WERI-Rb-1 (cell line): Measurements from ENCODE around the gene PCDH19.

Source experiments
- DNase-seq: peaks from one replicate; pipeline ENCODE4 v3.0.0-alpha.2; 2020
- H3K27ac ChIP-seq: fragments of 250-450 bp; sonication (Bioruptor Pico); 2 replicates; pipeline ENCODE4 v1.5.1; 2020; ENCODE audit warnings: mild to moderate bottlenecking, moderate library complexity
- H3K27me3 ChIP-seq: fragments of 250-450 bp; sonication (Bioruptor Pico); 2 replicates; pipeline ENCODE4 v1.5.1; 2021; ENCODE audit warnings: mild to moderate bottlenecking, low read depth, moderate library complexity; ENCODE audit not compliant: insufficient read depth, severe bottlenecking
- H3K36me3 ChIP-seq: fragments of 250-450 bp; sonication (Bioruptor Pico); 2 replicates; pipeline ENCODE4 v1.5.1; 2020; ENCODE audit warnings: mild to moderate bottlenecking, moderate library complexity
- H3K4me3 ChIP-seq: 2 replicates; pipeline ENCODE4 v1.5.1; 2011; ENCODE audit warnings: low read depth, mild to moderate bottlenecking, control low read depth, low read length
- H3K9me3 ChIP-seq: fragments of 250-450 bp; sonication (Bioruptor Pico); 2 replicates; pipeline ENCODE4 v1.5.1; 2021; ENCODE audit warnings: mild to moderate bottlenecking, moderate library complexity; ENCODE audit not compliant: severe bottlenecking
- TF ChIP-seq, protein P1 (sequence below): IDR thresholded peaks from 2 replicates; pipeline ENCODE4 v1.5.1; 2011; ENCODE audit warnings: low read depth, mild to moderate bottlenecking, control low read depth, inconsistent platforms, low read length

PCDH19 gene

DNA sequence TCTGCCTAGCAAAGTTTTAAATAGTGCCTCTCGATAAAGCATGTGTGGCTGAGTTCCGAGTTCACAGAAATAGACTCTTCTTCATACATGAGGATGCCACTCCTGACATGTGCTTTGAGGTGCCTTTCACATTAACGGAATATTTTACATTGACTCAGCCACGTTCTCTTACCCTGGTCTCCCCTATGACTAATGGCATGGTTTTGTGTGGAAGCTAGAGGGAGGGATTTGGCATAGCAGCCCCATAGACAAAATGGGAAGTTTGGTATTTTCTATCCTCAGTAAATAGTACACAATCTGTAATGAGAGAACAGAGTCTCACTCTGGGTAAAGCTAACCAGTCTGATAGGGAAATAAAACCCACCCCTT lies 68.9 kb downstream of the PCDH19 start:
- H3K27ac ChIP-seq: no peak overlapping the region
- no peak for DNase-seq
- no peaks in the 10 kb centered on the region for H3K36me3 ChIP-seq
- H3K27me3 ChIP-seq: peaks cover 52% of the 10 kb centered on the region
- TF ChIP-seq, protein P1, sequence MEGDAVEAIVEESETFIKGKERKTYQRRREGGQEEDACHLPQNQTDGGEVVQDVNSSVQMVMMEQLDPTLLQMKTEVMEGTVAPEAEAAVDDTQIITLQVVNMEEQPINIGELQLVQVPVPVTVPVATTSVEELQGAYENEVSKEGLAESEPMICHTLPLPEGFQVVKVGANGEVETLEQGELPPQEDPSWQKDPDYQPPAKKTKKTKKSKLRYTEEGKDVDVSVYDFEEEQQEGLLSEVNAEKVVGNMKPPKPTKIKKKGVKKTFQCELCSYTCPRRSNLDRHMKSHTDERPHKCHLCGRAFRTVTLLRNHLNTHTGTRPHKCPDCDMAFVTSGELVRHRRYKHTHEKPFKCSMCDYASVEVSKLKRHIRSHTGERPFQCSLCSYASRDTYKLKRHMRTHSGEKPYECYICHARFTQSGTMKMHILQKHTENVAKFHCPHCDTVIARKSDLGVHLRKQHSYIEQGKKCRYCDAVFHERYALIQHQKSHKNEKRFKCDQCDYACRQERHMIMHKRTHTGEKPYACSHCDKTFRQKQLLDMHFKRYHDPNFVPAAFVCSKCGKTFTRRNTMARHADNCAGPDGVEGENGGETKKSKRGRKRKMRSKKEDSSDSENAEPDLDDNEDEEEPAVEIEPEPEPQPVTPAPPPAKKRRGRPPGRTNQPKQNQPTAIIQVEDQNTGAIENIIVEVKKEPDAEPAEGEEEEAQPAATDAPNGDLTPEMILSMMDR: no peak
- no peak overlapping the region for H3K4me3 ChIP-seq
- no peaks in the 10 kb centered on the region for H3K9me3 ChIP-seq

DNA sequence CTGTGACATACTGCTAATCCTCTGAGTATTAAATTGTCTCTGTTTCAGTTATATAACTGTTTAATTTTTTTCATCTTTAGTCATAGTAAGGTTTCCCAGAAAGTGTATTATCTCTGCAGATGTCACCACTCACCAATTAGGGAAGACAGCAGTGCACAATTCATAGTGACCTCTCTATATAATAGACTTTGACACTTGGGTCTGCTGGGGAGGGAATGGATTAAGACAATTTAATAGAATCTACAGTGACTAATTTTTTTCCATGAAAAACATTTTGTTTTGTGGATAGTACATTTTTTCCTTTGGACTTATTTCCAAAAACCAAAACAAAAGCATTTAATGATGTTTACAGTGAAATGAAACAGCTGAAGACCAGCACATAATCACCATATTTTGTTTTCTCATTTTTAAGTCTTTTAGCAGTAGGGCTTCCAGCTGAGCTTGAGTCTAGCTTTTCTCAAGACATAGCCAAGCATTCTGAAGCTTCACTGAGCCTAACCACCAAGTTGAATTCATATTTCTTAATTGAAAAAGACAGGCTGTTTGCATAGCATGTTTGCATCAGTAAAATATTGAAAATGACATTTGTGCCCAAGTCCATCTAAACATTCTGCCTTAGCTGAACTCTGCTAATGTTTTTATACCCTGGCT lies 69.5 kb downstream of the PCDH19 start:
- TF ChIP-seq, protein P1: no peak
- no peak overlapping the region for H3K4me3 ChIP-seq
- peaks cover 51% of the 10 kb centered on the region for H3K27me3 ChIP-seq
- no peak overlapping the region for H3K27ac ChIP-seq
- no peaks in the 10 kb centered on the region for H3K36me3 ChIP-seq
- DNase-seq: no peak
- no peaks in the 10 kb centered on the region for H3K9me3 ChIP-seq

DNA sequence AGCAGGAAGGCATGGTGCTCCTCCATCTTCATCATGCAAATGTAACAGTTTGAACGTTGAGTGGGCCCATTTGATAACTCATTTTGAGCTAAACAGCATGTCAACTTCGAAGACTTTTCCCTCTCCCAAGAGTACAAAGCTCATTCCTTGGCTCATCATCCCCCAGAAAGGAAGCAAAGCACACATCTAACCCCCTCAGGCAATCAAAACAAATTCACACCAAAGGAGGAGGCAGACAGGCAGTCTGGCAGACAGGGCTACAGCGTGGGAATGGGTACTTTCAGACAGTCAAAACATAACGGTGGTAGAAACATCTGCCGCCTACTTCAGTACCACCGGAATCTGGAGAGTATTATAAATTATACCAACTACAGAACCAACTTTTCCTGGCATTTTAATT lies 81.7 kb downstream of the PCDH19 start:
- no peak for DNase-seq
- Histone ChIP-seq H3K9me3 (no peaks in the 10 kb centered on the region), H3K4me3 (no peak overlapping the region), H3K27me3 (peaks cover 37% of the 10 kb centered on the region), H3K36me3 (no peaks in the 10 kb centered on the region), H3K27ac (no peak overlapping the region)
- TF ChIP-seq, protein P1: no peak

DNA sequence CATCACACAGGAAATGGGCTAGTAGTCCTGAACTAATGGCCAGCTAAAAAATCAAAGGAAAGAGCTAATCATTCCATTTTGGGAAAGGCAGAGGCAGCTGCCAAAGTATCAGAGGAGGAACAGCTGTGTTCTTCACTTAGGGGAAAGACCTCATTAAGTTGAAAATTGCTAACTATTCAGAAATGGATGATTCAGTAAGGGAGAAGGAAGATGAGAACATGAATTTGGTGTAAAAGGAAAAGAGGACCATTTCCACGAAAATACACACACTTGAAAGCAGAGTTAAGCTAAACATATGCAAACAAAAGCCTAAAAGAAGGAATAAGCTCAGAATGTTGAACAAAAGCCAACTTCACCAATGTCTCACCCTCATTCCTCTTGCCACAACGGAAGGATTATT lies 90.4 kb downstream of the PCDH19 start:
- Histone ChIP-seq H3K4me3 (no peak overlapping the region), H3K27ac (no peak overlapping the region), H3K27me3 (peaks cover 11% of the 10 kb centered on the region), H3K9me3 (no peaks in the 10 kb centered on the region), H3K36me3 (no peaks in the 10 kb centered on the region)
- TF ChIP-seq, protein P1: no peak
- no peak for DNase-seq

DNA sequence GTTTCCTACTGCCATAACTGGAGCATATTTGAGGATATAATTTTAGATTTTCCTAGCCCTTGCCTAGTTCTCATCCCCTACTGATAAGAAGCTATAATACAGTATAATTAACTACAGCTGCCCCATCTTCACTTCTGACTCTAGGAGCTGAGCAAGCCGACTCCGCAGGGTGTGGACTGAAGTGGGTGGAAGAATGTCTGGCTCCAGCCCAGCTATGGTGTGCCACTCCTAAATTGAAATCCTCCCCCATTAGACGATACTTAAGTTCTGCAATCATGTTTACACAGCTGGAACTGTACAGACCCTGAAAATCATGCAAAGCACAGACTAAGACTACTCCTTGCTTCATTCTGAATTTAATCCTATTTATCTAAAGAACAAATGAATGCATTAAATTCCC lies 93.1 kb downstream of the PCDH19 start:
- no peaks in the 10 kb centered on the region for H3K36me3 ChIP-seq
- DNase-seq: no peak
- TF ChIP-seq, protein P1: no peak
- H3K4me3 ChIP-seq: no peak overlapping the region
- H3K9me3 ChIP-seq: no peaks in the 10 kb centered on the region
- H3K27me3 ChIP-seq: peaks cover 19% of the 10 kb centered on the region
- no peak overlapping the region for H3K27ac ChIP-seq

DNA sequence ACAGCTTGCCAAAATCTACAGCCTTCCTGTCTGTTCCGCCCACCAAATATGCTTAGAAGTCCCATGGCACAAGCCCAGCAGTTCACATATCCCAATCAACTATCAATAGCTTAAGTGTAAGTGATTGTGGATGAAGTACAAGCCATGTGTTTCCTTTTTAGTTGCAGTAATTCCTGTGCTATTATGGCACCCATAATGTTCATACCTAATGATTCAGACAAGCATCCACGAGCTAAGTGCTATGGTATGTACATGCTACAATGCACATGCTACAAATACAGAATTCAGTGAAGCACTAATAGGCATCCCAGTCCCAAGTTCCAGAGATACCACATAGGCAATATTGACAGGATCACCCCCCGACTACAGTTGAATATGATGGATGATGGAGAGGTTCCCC lies 94.5 kb downstream of the PCDH19 start:
- Histone ChIP-seq H3K4me3 (no peak overlapping the region), H3K27me3 (peaks cover 22% of the 10 kb centered on the region), H3K36me3 (no peaks in the 10 kb centered on the region), H3K9me3 (no peaks in the 10 kb centered on the region), H3K27ac (no peak overlapping the region)
- DNase-seq: no peak
- TF ChIP-seq, protein P1: no peak
